ENCODE results near the gene TRIM9. TPM values are rescaled to one million over a fixed set of nuclear protein-coding genes. Genes with fewer than 3 reads are reported as not detected.

The TRIM9 gene
- total RNA-seq, 2 experiments from 2014 or later = 1.7 to 2.3 TPM

GRCh38 chr14:51084507-51084906, 10.4 kb downstream of the TRIM9 start:
- ATAC-seq (ENCODE audit: low read depth) (no peak), DNase-seq (no peak)
- Mint-ChIP-seq H3K4me1 (peaks cover 5% of the 10 kb centered on the region), H3K27ac (no peak overlapping the region), H3K36me3 (no peaks in the 10 kb centered on the region), H3K27me3 (peaks cover 5% of the 10 kb centered on the region), H3K4me3 (no peak overlapping the region), H3K9me3 (no peaks in the 10 kb centered on the region)
- POLR2A ChIA-PET = no interaction called here

DNA sequence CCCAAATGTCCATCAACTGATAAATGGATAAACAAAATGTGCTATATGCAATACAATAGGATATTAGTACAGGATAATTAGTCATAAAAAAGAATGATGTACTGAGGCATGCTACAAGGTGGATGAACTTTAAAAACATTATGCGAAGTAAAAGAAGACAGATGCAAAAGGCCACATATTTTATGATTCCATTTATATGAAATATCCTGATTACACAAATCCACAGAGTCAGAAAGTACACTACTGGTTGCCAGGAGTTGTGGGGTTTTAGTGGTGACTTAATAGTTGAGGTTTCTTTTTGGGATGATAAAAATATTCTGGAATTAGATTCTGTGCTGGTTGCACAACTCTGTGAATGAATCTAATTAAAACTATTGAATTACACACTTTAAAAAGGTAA, 12.6 kb downstream of the TRIM9 start:
- no peak for ATAC-seq (ENCODE audit: low read depth)
- H3K27ac Mint-ChIP-seq = no peak overlapping the region
- peaks cover 3% of the 10 kb centered on the region for H3K27me3 Mint-ChIP-seq
- no peak for DNase-seq
- H3K9me3 Mint-ChIP-seq = no peaks in the 10 kb centered on the region
- no peak overlapping the region for H3K4me3 Mint-ChIP-seq
- POLR2A ChIA-PET = no interaction called here
- no peaks in the 10 kb centered on the region for H3K36me3 Mint-ChIP-seq
- peaks cover 5% of the 10 kb centered on the region for H3K4me1 Mint-ChIP-seq

DNA sequence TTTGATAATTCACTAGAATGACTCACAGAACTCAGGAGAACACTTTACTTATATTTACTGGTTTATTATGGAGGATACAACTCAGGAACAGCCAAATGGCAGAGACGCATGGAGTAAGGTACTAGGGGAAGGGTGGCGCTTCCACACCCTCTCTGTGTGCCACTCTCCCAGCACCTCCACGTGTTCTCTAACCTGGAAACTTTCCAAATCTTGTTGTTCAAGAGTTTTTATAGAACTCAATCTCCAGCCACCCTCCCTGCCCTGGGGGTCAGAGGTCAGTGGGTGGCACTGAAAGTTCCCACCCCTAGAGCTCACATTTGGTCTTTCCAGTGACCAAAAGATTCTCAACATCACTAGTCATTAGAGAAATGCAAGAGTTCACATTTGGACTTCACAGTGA, 13.2 kb downstream of the TRIM9 start:
- Mint-ChIP-seq H3K9me3 (peaks cover 1% of the 10 kb centered on the region), H3K27ac (no peak overlapping the region), H3K4me1 (peaks cover 3% of the 10 kb centered on the region), H3K36me3 (no peaks in the 10 kb centered on the region), H3K27me3 (peaks cover 3% of the 10 kb centered on the region), H3K4me3 (no peak overlapping the region)
- DNase-seq = no peak
- POLR2A ChIA-PET = no interaction called here
- no peak for ATAC-seq (ENCODE audit: low read depth)

DNA sequence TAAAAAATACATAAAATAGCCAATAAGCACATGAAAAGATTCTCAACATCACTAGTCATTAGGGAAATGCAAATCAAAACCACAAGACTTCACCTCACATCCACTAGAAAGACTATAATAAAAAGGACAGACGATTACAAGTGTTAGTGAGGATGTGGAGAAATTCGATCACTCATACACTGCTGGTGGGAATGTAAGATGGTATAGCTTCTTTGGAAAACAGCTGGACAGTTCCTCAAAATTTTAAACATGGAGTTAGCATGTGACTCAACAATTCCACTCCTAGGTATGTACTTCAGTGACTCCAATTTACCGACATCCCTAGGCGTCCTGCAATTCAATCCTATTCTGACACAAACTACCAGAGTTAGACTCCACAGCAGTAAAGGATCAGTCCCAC, 13.7 kb downstream of the TRIM9 start:
- ATAC-seq (ENCODE audit: low read depth) = no peak
- no peaks in the 10 kb centered on the region for H3K4me1 Mint-ChIP-seq
- H3K9me3 Mint-ChIP-seq = peaks cover 1% of the 10 kb centered on the region
- no peak overlapping the region for H3K27ac Mint-ChIP-seq
- no peaks in the 10 kb centered on the region for H3K27me3 Mint-ChIP-seq
- H3K36me3 Mint-ChIP-seq = no peaks in the 10 kb centered on the region
- POLR2A ChIA-PET = no interaction called here
- DNase-seq = no peak
- H3K4me3 Mint-ChIP-seq = no peak overlapping the region

GRCh38 chr14:51080645-51081044, 14.3 kb downstream of the TRIM9 start:
- H3K27me3 Mint-ChIP-seq = no peaks in the 10 kb centered on the region
- no peak overlapping the region for H3K4me3 Mint-ChIP-seq
- peaks cover 1% of the 10 kb centered on the region for H3K9me3 Mint-ChIP-seq
- H3K36me3 Mint-ChIP-seq = no peaks in the 10 kb centered on the region
- no peak for DNase-seq
- H3K27ac Mint-ChIP-seq = no peak overlapping the region
- POLR2A ChIA-PET = no interaction called here
- ATAC-seq (ENCODE audit: low read depth) = no peak
- H3K4me1 Mint-ChIP-seq = no peaks in the 10 kb centered on the region

GRCh38 chr14:51079489-51079888, 15.4 kb downstream of the TRIM9 start:
- no peak overlapping the region for H3K27ac Mint-ChIP-seq
- peaks cover 1% of the 10 kb centered on the region for H3K9me3 Mint-ChIP-seq
- DNase-seq (no peak), ATAC-seq (ENCODE audit: low read depth) (no peak)
- H3K4me3 Mint-ChIP-seq = no peak overlapping the region
- H3K27me3 Mint-ChIP-seq = no peaks in the 10 kb centered on the region
- no peaks in the 10 kb centered on the region for H3K4me1 Mint-ChIP-seq
- POLR2A ChIA-PET = no interaction called here
- H3K36me3 Mint-ChIP-seq = no peaks in the 10 kb centered on the region

GRCh38 chr14:51079085-51079484, 15.8 kb downstream of the TRIM9 start:
- Mint-ChIP-seq H3K9me3 (peaks cover 1% of the 10 kb centered on the region), H3K27me3 (no peaks in the 10 kb centered on the region), H3K4me3 (no peak overlapping the region), H3K36me3 (no peaks in the 10 kb centered on the region), H3K27ac (no peak overlapping the region), H3K4me1 (no peaks in the 10 kb centered on the region)
- ATAC-seq (ENCODE audit: low read depth) (no peak), DNase-seq (no peak)
- POLR2A ChIA-PET = no interaction called here

DNA sequence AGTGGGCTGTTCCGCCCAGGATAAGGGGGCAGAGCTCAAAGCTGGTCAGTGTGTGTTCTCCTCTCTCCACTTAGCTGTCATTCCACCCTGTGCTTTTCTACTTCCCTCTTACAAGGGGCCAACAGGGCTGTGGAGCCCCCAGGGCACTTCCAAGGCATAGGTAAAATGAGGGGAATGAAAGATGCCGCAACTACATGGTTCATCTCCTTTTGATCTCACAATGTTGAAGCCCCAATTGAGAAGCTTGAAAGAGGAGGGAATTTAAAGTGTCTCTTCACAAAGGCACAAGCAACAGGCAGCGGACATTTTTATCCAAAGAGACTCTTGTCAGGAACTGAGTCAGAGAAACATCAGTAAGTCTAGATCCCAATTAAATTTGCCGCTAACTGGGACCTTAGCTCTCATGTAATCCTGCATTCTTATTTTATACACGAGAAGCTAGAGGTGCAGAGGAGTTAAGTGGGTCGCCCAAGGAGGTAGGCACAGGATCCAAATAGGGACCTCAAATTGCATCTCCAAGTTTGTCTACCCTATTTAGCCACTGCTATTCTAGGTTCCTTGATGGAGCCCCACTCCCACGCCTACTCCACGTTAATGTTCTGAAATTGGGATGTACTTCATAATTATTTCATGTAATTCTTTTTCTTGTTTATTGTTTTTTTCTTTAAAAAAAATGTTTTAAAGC, 20.1 kb downstream of the TRIM9 start:
- no peaks in the 10 kb centered on the region for H3K27me3 Mint-ChIP-seq
- H3K4me1 Mint-ChIP-seq = no peaks in the 10 kb centered on the region
- DNase-seq (no peak), ATAC-seq (ENCODE audit: low read depth) (no peak)
- H3K4me3 Mint-ChIP-seq = no peak overlapping the region
- H3K27ac Mint-ChIP-seq = no peak overlapping the region
- H3K9me3 Mint-ChIP-seq = peaks cover 1% of the 10 kb centered on the region
- POLR2A ChIA-PET = no interaction called here
- H3K36me3 Mint-ChIP-seq = no peaks in the 10 kb centered on the region

GRCh38 chr14:51073731-51074130, 21.2 kb downstream of the TRIM9 start:
- H3K27me3 Mint-ChIP-seq = peaks cover 1% of the 10 kb centered on the region
- H3K9me3 Mint-ChIP-seq = peaks cover 1% of the 10 kb centered on the region
- POLR2A ChIA-PET = no interaction called here
- no peaks in the 10 kb centered on the region for H3K4me1 Mint-ChIP-seq
- no peak overlapping the region for H3K27ac Mint-ChIP-seq
- ATAC-seq (ENCODE audit: low read depth) (no peak), DNase-seq (no peak)
- H3K36me3 Mint-ChIP-seq = peaks cover 3% of the 10 kb centered on the region
- no peak overlapping the region for H3K4me3 Mint-ChIP-seq

GRCh38 chr14:51072976-51073375, 21.9 kb downstream of the TRIM9 start:
- H3K4me1 Mint-ChIP-seq = no peaks in the 10 kb centered on the region
- ATAC-seq (ENCODE audit: low read depth) (no peak), DNase-seq (no peak)
- peaks cover 1% of the 10 kb centered on the region for H3K9me3 Mint-ChIP-seq
- H3K27ac Mint-ChIP-seq = no peak overlapping the region
- peaks cover 3% of the 10 kb centered on the region for H3K36me3 Mint-ChIP-seq
- peaks cover 2% of the 10 kb centered on the region for H3K27me3 Mint-ChIP-seq
- POLR2A ChIA-PET = no interaction called here
- no peak overlapping the region for H3K4me3 Mint-ChIP-seq

DNA sequence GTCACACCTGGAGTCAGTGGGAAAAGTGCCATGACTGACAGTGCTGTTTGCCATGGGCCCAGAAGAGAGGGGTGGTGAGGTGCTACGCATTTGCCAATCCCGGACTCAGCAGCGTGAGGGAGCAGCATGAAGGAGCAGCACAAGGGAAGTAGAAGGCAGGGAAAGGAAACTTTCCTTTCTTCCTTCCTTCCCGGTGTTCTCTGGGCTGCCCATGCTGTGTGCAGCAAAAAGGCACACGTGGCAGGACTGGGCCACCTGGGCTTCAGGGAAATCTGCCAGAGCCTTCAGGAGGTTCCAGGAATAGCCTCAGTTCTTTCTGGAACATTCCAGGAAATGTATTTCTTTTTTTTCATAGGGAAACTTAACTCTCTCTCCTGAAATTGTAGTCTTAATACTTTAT, 23.0 kb downstream of the TRIM9 start:
- H3K9me3 Mint-ChIP-seq = no peaks in the 10 kb centered on the region
- H3K27ac Mint-ChIP-seq = no peak overlapping the region
- DNase-seq (no peak), ATAC-seq (ENCODE audit: low read depth) (no peak)
- peaks cover 3% of the 10 kb centered on the region for H3K36me3 Mint-ChIP-seq
- H3K27me3 Mint-ChIP-seq = peaks cover 2% of the 10 kb centered on the region
- POLR2A ChIA-PET = interaction anchor here (0.7 kb wide), 1 partner anchor 458 kb away, joined by 4 read pairs; no protein-coding TSS in a partner anchor
- H3K4me3 Mint-ChIP-seq = no peak overlapping the region
- H3K4me1 Mint-ChIP-seq = peaks cover 5% of the 10 kb centered on the region

DNA sequence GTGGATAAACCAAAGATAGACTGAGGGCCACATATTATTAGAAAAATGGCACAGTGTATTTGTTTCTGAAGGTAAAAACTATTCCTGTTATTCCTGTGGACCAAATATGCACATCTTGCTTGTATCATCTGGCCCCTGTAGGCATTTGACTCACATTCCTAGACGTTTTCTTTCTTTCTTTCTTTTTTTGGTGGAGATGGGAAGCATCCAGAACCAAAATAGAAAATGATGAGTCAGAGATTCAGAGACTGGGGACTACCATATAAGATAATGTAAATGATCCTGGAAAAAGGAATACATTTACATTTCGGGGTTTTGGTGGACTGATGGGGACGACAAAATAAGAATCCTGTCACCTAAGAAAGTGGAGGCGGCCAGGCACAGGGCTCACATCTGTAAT, 24.2 kb downstream of the TRIM9 start:
- Mint-ChIP-seq H3K27me3 (peaks cover 2% of the 10 kb centered on the region), H3K36me3 (peaks cover 3% of the 10 kb centered on the region), H3K4me1 (peaks cover 5% of the 10 kb centered on the region), H3K9me3 (no peaks in the 10 kb centered on the region), H3K4me3 (no peak overlapping the region), H3K27ac (no peak overlapping the region)
- DNase-seq = no peak
- no peak for ATAC-seq (ENCODE audit: low read depth)
- POLR2A ChIA-PET = no interaction called here

DNA sequence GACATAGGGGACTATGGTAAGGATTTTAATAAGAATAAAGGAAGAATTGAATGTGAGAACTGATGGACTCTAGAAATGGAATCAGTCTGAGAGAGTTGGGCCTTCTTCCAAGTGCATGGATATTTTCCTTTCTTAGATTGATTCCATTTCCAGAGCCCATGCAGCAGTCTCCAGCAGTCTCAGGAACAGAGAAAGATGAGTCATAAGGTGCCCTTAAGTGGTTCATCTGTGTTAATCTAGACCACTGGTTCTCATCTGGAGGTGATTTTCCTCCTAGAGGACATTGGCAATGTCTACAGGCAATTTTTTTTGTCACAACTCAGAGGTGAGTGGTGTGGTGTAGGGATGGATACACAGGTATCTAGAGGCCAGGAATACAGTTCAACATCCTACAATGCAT, 25.9 kb downstream of the TRIM9 start:
- no peak overlapping the region for H3K4me3 Mint-ChIP-seq
- ATAC-seq (ENCODE audit: low read depth) (no peak), DNase-seq (no peak)
- H3K9me3 Mint-ChIP-seq = no peaks in the 10 kb centered on the region
- H3K27ac Mint-ChIP-seq = no peak overlapping the region
- H3K27me3 Mint-ChIP-seq = peaks cover 2% of the 10 kb centered on the region
- POLR2A ChIA-PET = no interaction called here
- peaks cover 3% of the 10 kb centered on the region for H3K36me3 Mint-ChIP-seq
- peaks cover 5% of the 10 kb centered on the region for H3K4me1 Mint-ChIP-seq

- peaks cover 3% of the 10 kb centered on the region for H3K36me3 Mint-ChIP-seq
- ATAC-seq (ENCODE audit: low read depth) (no peak), DNase-seq (no peak)
- H3K4me3 Mint-ChIP-seq = no peak overlapping the region
- H3K4me1 Mint-ChIP-seq = peaks cover 5% of the 10 kb centered on the region
- POLR2A ChIA-PET = no interaction called here
- no peaks in the 10 kb centered on the region for H3K9me3 Mint-ChIP-seq
- H3K27me3 Mint-ChIP-seq = peaks cover 2% of the 10 kb centered on the region
- no peak overlapping the region for H3K27ac Mint-ChIP-seq
Measured at GRCh38 chr14:51068268-51068667, 26.6 kb downstream of the TRIM9 start.

DNA sequence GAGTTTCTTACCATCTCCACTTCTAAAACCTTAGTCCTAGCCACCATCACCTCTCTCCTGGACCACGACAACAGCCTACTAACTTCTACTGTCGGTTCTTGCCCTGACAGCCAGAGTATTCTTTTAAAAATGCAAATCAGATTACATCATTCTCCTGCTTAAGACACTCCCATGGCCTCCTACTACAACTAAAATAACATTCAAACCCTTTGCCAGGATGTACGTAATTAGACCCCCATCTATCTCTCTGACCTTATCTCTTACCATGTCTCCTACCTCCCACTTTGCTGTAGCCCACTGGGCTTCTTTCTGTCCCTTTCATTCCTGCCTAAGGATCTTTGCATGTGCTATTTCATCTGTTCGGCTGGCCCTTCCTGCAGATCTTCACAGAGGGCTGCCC, 27.6 kb downstream of the TRIM9 start:
- ATAC-seq (ENCODE audit: low read depth) = no peak
- peaks cover 5% of the 10 kb centered on the region for H3K4me1 Mint-ChIP-seq
- peaks cover 2% of the 10 kb centered on the region for H3K27me3 Mint-ChIP-seq
- H3K9me3 Mint-ChIP-seq = no peaks in the 10 kb centered on the region
- POLR2A ChIA-PET = no interaction called here
- DNase-seq = no peak
- peaks cover 3% of the 10 kb centered on the region for H3K36me3 Mint-ChIP-seq
- no peak overlapping the region for H3K4me3 Mint-ChIP-seq
- no peak overlapping the region for H3K27ac Mint-ChIP-seq

Data from activated naive CD8-positive, alpha-beta T cell treated with anti-CD3 and anti-CD28 coated beads, Interleukin-2, amount 10 ng/mL, durations not matched to agents 7 days and 5 days (primary cell).